ENCODE data around the gene RTL1.

DNA sequence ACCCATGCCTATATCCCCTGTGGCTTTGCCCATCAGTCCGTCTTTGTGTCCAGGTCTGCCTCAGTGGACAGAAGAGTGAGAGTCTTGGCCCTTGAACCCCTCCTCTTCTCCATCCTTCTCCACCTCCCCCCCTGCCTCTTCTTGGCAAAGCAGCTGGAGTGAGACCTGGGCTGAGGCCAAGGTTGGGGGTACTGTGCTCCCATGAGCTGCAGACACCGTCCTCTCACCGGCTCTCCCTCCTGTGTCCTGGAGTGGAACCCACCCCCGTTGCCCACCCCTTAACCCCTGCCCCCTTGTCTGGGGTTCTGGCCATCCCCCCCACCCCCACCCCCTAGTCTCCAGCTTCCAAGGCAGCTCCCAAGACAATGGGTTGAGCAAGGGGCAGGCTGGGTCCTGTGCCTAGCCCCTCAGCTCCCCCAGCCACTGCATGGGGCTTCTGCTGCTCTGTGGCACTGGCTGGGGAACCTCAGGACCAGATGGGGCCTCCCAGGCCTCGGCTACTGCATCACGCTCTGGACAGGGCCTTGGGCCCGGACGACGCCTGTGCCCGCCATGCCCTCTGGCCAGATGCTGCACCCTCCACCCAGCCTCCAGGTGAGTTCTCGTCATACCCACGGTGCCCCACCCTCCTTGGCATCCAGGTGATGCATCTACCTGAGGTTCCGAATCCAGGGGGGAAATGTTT is 35.7 kb downstream of the RTL1 start:
- TF ChIP-seq, protein P1, sequence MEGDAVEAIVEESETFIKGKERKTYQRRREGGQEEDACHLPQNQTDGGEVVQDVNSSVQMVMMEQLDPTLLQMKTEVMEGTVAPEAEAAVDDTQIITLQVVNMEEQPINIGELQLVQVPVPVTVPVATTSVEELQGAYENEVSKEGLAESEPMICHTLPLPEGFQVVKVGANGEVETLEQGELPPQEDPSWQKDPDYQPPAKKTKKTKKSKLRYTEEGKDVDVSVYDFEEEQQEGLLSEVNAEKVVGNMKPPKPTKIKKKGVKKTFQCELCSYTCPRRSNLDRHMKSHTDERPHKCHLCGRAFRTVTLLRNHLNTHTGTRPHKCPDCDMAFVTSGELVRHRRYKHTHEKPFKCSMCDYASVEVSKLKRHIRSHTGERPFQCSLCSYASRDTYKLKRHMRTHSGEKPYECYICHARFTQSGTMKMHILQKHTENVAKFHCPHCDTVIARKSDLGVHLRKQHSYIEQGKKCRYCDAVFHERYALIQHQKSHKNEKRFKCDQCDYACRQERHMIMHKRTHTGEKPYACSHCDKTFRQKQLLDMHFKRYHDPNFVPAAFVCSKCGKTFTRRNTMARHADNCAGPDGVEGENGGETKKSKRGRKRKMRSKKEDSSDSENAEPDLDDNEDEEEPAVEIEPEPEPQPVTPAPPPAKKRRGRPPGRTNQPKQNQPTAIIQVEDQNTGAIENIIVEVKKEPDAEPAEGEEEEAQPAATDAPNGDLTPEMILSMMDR (IDR thresholded peaks at IDR 0.05; ENCODE audit: insufficient read depth, low read length, poor library complexity, severe bottlenecking) = no peak
- no peak for TF ChIP-seq EZH2phosphoT487 (conservative IDR thresholded peaks at IDR 0.05; ENCODE audit: low read length)
